Stimulated activated CD4-positive, alpha-beta T cell treated with anti-CD3 and anti-CD28 coated beads, Interleukin-15, amount 100 ng/mL, for 24 hours (primary cell): ENCODE results near the gene ERFE.
"Not testable (repeated sequence)": the region's sequence is repeated elsewhere in the genome, so short reads cannot be mapped to it uniquely, and the experiment has no call there.

ENCODE experiments used
- DNase-seq: peaks from one replicate; pipeline ENCODE4 v3.0.0-alpha.2; 2020

ERFE gene, protein sequence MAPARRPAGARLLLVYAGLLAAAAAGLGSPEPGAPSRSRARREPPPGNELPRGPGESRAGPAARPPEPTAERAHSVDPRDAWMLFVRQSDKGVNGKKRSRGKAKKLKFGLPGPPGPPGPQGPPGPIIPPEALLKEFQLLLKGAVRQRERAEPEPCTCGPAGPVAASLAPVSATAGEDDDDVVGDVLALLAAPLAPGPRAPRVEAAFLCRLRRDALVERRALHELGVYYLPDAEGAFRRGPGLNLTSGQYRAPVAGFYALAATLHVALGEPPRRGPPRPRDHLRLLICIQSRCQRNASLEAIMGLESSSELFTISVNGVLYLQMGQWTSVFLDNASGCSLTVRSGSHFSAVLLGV

DNA sequence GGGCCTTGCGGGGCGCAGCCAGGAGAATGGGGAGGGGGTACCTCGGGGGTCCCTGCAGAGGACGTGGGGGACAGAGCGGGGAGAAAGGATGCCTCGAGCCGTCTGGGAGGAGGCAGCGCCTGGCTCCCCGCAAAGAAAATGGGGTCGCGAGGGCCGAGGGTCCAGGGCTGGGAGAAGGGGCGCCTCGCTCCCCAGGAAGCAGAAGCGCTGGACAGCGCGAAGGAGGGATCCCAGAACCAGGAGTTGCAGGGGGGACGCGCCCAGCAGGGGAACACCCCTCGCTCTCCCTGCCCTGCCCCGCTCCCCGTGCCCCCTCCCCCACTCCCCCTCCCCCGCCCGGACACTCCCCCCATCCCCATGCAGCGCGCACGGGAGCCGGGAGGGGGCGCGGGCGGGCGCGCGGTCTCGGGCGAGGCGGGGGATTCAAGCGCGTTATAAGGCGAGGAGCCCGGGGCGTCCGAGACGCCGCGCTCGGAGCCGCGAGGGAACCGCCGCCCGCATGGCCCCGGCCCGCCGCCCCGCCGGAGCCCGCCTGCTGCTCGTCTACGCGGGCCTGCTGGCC is at the start of gene ERFE:
Gene ERFE (plus strand): TSS at position 462 of the 562 bp plus-strand sequence. CDS start 38 bp downstream, at position 500.
- peak; percentile 69 for DNase-seq

DNA sequence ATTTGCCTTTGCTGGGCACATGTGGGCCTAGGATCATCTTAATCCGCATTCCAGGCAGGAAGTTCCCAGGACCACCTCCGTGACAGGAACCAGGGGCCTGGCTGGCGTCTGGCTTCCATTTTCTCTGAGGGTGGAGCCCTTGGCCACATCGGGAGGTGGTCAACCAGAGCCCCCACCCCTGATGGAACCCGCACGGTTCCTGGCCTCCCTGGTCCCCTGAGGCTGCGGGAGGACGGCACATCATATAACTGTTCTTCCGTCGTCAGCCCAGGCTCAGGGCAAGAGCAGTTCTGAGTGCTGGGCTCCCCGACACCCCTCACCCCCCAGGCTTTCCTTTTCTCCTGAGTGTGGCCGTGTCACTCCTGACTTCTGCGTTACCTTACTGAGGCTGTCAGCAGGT is 45.2 kb upstream of the ERFE start:
- no peak for DNase-seq

DNA sequence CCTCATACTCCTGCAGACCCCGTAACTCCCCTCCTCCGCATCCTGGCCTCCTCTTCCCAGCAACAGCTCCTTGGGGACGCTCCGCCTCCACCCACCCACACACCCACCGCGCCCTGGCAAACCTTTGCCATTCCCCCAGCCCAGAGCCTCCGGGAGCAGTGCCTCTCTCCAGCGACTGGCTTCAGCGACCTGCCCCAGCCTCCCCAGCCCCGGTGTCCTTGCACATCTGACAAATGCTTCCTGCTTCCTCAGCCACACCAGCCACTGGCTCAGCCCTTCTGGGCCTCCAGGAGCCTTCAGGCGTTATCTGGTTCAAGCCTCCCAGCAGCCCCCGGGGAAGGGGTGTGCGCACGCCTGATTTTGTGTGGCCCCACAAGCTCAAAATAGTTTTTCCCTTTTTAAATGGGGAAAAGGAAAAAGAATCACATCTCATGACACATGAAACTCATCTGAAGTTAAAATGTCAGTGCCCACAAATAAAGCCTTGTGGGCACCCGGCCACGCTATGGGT is 44.4 kb upstream of the ERFE start:
- DNase-seq, result no peak

DNA sequence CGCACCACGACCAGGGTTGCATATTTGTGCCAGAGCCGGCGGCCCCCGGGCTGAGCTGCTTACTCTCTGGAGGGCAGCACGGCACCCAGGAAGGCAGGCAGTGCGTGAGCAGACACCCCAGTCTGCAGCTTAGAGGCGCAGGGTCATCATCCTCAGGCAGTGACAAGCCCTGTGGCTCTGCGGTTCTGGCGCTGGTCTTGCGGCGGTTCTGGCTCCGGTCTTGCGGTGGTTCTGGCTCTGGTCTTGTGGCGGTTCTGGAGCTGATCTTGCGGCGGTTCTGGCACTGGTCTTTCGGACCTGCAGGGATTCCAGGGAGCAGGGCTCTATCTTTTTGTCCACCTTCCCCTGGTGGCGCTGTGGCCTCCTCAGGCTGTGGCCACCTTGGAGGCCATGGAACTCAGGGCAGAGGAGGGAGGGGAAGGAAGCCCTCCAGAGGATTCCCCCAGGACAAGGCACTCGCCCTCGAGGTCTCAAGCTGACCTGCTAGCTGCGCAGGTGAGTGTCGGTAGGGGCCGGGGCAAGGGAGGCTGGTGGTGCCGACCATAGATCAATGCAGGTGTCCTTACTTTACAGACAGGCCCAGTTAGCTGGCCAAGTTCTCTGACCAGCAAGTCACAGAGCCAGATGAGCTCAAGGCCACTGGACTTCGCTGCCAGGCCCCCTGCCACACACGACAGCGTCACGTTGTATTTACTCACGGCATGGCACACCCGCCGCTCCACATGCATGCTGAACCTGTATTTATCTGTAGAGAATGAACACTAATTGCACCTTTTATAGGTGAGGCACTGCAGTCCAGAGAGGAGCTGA is 43.7 kb upstream of the ERFE start:
- no peak for DNase-seq

DNA sequence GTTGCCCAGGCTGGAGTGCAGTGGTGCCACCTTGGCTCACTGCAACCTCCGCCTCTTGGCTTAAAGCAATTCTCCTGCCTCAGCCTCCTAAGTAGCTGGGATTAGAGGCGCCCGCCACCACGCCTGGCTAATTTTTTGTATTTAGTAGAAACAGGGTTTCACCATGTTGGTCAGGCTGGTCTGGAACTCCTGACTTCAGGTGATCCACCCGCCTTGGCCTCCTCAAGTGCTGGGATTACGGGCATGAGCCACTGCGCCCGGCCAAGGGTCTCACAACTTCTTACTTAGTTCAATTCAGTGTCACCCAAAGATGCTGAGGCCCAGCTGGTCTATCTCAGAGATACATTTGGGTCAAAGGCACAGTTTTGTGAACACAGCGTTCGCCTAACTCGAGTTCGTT is 43.1 kb upstream of the ERFE start:
- not testable (repeated sequence) for DNase-seq

DNA sequence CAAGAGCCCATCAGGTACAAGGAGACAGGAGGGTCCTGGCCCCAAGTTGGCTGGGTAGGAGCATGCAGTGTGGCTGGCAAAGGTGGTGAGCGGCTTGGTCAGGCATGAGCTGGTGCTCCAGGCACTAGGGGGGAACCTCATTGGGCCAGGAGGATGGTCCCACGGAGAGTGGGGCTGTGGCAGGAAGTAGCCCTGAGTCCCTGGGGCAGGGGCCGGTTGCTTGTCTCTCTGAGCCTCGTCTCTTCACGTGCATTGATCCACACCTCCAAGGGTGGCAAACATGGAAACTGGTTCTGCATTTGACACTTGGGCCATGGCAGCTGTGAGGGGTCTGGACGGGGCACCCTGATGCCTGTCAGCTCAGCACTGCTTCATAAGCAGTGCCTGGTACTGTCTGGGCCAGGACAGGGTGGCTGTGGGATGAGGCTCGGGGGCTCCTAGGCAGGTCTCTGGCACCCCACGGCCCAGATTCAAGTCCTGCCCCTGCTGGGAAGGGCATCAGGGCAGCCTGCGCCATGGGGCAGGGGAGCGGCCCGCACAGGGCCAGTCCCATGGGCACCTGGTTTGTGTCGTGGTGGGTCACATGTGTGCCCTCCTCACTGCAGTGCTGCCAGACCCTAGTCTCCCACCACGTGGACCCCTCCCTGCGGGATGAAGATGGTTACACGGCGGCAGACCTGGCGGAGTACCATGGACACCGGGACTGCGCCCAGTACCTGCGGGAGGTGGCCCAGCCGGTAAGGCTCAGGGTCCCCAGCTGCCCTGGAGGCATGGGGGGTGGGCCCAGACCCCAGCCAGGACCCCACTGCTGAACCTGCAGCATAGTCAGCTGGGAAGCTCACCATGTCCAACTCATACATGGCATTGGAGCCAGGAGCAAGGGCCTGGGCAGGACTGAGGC is 42.2 kb upstream of the ERFE start:
- DNase-seq, result no peak

DNA sequence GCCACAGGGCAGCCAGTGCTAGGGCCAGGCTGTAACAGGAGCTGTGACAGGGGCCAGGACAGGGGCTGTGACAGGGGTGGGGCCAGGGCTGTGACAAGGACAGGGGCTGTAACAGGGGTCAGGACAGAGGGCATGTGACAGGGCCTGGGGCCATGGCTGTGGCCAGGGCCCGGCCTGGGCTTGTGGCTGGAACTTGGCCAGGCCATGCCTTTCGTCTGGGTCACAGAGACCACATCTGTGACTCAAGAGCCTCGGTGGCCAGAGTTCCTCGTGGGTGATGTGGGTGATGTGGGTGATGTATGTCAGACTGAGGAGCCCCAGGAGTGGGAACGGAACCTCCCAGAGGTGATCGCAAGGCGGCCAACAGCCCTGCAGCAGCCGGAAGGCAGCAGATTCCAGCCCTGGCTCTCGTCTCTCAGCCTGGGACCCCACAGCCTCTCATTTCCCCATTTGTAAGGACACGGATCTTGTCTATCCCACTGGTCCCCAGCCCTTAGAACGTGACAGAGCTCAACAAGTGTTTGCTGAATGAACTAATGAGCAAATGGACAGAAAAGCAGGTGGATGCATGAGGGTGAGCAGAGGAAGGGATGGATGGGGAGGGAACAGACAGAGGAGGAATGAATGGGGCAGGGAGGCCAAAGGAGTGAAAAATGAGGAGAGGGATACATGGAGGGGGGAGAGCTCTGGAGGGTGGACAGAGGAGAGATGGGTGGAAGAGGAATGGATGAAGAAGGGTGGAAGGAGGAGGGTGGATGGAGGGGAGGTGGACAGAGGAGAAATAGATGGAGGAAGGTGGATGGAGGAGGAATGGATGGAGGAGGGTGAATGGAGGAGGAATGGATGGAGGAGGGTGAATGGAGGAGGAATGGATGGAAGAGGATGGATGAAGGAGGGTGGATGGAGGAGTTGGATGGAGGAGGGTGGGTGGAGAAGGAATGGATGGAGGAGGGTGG is 41.3 kb upstream of the ERFE start:
- no peak for DNase-seq

DNA sequence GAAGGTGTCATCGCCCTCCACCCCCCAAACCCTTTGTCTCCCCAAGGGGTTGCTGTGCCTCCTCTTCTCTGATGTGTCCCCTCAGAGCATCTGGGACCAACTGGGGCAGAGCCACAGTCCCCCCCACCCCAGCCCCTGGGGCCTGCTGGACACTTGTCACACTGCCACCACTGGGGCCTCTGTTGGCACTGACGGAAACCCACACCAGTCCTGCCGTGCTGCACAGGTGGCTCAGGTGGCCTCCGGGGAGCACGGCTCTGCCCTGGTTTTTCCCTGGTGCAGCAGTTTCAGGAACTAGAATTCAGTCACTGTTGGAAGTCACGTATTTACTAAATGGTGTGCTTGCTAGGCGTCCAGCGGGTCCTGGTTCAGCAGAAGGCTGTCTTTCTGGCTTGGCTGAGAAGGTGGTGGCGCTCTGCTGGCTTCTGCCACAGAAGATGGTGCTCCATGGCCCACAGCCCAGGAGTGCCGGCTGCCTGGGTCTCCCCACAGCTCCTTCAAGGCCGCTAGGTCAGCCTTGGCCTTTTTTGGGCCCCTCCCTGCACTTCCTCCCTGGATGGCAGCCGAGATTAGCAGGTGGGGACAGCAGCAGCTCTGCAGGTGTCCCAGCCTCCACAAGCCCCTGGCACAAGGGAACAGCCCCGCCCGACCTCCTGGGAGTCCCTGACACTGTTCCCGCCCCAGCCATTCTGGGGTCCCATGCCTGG is 38.9 kb upstream of the ERFE start:
- no peak for DNase-seq

DNA sequence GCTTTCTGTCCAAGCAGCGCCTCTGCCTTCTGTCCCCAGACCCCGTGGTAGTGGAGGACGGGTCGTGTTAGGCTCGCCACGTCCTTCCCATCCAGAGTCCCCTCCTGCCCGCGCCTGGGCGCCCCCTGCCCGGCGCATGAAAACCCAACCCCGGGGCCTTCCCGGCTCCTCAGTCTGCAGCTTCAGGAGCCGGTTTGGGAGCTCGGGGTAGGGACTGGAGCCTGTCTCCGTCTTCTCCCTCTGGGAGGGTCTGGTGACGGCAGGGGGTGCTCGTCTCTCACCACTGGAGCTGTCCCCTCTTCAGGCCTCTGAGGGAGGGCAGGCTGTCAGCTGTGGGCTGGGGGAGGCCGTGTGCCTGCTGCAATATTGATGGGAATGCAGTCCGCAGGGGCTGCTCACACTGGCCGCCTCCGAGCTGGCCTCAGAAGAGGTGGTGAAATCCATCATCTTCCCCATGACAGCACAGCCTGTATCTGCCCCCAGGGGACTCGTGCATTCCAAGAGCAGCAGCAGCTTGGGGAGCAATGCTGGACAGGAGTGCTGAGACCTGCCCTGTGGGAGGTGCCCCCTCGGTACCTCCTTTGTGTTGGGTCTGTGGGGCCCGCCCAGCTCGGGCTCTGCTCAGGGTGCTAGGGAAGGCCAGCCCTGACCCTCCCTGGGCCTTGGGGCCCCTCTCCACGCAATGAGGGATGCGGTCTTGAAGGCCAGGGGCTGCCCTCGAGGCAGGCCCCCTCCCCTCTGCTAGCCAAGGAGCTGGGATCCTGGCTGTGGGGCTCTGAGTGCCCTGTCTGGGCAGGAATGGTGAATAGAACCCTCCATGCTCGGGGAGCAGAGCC is 38.1 kb upstream of the ERFE start:
- no peak for DNase-seq

DNA sequence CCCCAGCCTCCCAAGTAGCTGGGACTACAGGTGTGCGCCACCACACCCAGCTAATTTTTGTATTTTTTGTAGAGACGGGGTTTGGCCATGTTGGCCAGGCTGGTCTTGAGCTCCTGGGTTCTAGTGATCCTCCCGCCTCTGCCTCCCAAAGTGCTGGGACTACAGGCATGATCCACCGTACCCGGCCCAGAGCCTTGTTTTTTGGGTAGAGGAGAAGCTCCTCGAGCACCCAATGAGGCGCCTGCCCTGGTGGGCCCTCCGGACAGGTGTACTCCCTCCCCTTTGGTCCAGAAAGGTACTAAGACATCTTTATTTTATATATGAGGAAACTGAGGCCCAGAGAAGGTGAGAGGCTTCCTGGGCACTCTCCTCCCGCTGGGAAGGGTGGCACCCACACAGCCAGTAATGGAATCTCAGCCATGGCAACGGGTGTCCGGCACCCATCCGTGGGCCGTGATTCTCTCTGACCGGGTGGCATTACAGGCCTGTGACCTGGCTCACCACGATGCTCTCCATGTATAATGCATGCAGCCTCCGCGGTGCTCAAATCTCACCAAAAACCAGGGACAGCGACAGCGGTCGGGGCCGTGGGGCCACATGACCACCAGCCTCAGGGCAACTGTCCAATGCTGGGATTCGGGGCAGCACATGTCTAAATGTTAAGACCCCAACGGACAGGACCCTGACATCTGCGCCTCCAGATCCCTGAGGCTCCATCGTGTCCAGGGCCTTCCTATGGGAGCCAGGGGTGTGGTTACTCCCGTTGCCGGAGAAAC is 37.1 kb upstream of the ERFE start:
- DNase-seq, result no peak

DNA sequence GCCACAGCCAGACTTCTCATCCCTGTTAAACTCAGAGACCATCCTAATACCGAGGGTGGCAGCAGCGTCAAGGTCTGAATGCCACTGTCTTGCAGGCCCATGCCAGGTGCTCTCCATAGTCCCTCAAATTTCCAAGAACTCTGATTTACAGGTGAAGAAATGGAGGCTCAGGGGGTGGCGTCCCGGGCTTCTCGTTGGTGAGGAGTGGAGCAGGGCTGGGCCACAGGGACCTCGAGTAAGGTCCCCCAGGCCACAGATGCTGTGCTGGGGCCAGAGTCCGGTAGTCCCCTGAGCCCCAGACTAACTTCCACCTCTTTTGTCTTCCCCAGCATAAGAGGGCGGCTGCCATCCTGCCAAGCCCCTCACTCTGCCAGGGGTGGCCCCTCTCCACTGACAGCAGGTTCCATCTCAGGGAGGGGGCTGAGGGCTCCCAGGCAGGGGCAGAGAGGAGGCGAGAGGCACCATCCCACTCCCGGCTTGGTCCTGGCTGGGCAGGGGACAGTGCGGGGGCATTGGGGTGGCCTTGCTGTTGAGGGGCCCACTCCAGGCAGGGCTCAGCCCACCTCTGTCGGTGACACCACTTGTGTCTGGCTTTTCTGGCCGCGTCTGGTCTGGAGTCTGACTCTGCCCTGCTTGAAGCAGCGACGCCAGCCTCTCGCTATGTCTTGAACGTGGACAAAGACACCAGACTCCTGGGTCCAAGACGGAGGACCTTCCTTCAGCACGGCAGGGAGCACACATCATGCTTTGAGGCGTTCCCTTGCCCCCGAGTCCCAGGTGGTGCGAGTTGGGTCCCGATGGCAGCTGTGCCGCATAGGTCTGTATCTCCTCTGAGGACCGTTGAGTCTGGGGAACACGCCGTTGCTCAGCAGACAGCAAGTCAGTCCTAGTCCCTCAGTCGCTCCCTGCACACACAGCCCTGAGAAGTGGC is 36.2 kb upstream of the ERFE start:
- DNase-seq, result no peak

DNA sequence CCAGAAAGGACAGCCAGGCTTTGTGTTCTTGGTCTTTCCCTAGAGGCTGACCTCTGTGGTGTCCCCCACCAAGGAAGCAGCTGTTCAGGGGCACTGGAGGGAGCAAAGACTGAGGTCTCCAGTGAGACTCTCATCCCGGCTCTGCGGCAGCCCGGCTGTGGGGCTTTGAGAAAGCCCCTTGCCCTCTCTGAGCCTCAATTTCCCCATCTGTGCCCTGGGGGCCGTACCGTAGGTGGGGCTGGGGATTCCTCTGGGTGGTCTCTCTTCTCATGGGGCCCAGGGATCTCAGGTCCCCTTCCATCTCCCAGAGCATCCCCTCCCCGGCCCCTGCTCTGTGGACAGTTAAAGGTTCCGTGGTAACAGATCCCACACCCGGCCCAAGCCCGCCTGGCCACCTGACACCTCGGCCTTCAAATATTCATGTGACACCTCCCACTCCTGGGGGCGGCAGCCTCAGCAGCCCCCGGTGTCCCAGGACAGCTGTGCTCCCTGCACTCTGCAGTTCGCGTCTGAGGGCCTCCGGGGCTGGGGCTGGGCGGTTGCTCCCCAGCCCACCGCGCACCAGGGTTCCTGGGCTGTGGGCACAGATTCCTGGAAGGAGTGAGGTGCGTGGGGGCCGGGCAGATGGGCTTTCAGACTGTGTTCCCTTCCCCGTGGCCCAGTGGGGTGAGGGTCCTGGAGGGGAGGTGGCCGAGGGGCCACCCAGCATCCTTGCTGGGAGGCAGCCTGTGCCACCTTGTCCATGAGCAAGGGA is 35.4 kb upstream of the ERFE start:
- no peak for DNase-seq

DNA sequence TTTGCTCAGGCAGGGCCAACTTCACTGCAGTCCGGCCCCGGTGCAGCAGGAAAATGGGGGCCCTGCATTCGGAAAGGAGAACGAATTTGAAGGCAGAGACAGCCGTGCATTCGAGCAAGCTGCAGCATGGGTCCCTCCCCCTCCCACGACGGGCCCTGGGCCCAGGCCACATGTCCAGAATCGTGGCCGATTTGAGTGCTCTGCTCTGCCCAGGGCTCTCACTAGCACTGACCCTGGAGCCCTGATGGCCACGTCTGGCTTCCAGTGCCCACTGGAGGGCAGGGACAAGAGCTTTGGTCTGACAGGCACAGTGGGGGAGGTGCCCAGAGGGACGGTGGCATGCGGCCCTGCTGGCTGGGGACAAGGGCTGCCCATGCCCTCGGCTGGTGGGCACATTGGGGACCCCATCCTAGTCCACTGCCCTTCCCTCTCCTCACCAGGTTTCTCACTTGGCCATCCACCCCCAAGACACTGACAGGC is 34.7 kb upstream of the ERFE start:
- DNase-seq, result no peak

DNA sequence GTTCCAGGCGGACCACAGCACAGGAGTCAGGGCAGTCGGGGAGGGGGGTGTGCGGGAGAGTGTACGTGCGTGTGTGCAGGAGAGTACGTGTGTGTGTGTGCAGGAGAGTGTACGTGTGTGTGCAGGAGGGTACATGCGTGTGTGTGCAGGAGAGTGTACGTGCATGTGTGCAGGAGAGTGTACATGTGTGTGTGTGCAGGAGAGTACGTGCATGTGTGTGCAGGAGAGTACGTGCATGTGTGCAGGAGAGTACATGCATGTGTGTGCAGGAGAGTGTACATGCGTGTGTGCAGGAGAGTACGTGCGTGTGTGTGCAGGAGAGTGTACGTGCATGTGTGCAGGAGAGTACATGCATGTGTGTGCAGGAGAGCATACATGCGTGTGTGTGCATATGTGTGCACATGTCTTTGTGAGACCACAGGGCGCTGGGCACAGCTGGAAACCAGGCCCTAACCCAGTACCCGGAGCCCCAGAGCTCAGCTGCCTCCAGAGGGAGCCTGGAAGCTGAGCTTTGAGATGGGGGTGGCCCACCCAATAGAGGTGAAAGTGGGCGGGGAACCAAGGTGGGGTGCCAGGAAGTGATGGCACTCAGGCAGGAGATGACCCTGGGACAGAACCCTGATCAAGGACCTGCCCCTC is 34.2 kb upstream of the ERFE start:
- no peak for DNase-seq

DNA sequence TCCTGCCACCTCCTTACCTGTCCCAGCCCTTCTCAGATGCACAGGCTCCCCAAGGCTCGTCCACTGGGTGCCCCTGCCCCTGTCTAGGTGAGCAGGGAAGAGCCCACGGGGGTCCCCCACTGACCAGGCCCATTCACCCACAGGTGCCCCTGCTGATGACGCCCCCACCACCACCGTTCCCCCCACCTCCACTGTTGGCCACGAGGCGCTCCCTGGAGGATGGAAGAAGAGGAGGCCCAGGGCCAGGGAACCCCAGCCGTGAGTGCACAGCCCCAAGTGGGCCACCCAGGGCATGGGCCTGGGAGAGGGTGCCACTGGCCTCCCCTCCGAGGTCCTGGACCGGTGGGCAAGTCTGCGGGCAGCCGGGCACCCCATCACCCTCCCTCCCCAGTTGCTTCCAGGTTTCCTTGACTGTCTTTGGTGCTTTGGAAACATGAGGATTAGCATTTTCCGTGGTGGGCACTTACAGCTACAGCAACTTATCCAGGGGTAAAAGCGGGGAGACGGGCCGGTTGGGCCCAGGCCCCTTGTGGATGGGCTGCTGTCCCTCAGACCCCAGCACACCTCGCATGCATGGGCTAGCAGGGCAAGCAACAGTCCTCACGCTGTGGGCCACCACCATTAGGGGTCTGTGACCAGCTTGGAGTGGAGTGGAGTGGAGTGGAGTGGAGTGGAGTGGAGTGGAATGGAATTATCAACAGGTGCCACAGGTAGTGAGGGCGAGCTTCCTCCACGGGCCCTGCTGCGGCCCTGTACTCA is 33.5 kb upstream of the ERFE start:
- DNase-seq, result no peak

DNA sequence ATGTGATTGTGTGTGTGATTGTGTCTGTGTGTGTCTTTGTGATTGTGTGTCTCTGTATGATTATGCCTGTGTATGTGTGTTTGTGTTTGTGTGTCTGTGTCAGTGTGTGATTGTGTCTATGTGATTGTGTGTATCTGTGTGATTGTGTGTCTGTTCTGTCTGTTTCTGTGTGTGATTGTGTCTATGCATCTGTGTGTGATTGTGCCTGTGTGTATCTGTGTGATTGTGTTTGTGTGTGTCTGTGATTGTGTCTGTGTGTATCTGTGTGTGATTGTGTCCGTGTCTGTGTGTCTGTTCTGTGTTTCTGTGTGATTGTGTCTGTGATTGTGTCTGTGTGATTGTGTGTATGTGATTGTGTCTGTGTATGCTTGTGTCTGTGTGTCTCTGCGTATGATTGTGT is 32.4 kb upstream of the ERFE start:
- DNase-seq, result no peak
